Osteocyte (in vitro differentiated cells): Measurements from ENCODE around the gene BBIP1. TPM values are rescaled to one million over a fixed set of nuclear protein-coding genes. Genes with fewer than 3 reads are reported as not detected.
"Not testable (repeated sequence)": the region's sequence is repeated elsewhere in the genome, so short reads cannot be mapped to it uniquely, and the experiment has no call there.

Source experiments
- DNase-seq: peaks from one replicate; pipeline ENCODE4 v3.0.0; 2021; ENCODE audit warnings: mixed read lengths; ENCODE audit not compliant: unreplicated experiment; ENCODE audit errors: extremely low spot score
- H3K27ac Mint-ChIP-seq: one replicate; pipeline ENCODE4 v1.8.0; 2021; ENCODE audit warnings: mild to moderate bottlenecking, mixed read lengths; ENCODE audit not compliant: unreplicated experiment
- H3K27me3 Mint-ChIP-seq: one replicate; pipeline ENCODE4 v1.8.0; 2021; ENCODE audit warnings: mixed read lengths; ENCODE audit not compliant: unreplicated experiment
- H3K36me3 Mint-ChIP-seq: one replicate; pipeline ENCODE4 v1.8.0; 2021; ENCODE audit warnings: mixed read lengths; ENCODE audit not compliant: unreplicated experiment
- H3K4me1 Mint-ChIP-seq: one replicate; pipeline ENCODE4 v1.8.0; 2021; ENCODE audit warnings: mixed read lengths; ENCODE audit not compliant: unreplicated experiment
- H3K4me3 Mint-ChIP-seq: one replicate; pipeline ENCODE4 v1.8.0; 2021; ENCODE audit warnings: mild to moderate bottlenecking, moderate library complexity, mixed read lengths; ENCODE audit not compliant: unreplicated experiment
- H3K9me3 Mint-ChIP-seq: one replicate; pipeline ENCODE4 v1.8.0; 2021; ENCODE audit warnings: mixed read lengths; ENCODE audit not compliant: unreplicated experiment
- CTCF ChIP-seq: fragments of 200-600 bp; sonication (generic); IDR thresholded peaks from 2 replicates; pipeline ENCODE4 v1.5.0; 2021; ENCODE audit warnings: antibody characterized with exemption, mild to moderate bottlenecking, moderate library complexity
- total RNA-seq: library from RNA; stranded (reverse); gene quantifications from 2 replicates; pipeline ENCODE4 v1.2.1, GENCODE V29; 2021

The BBIP1 gene
- total RNA-seq, 1 donor from 2014 or later, result 39.5 TPM

GRCh38 chr10:110867807-110868465, 51.0 kb downstream of the BBIP1 start:
- Mint-ChIP-seq H3K4me3 (no peak overlapping the region), H3K9me3 (no peaks in the 10 kb centered on the region), H3K27ac (peak overlapping the region; percentile 42), H3K36me3 (no peaks in the 10 kb centered on the region), H3K4me1 (peaks cover 50% of the 10 kb centered on the region), H3K27me3 (no peaks in the 10 kb centered on the region)
- TF ChIP-seq CTCF, result no peak
- DNase-seq, result no peak

GRCh38 chr10:110867011-110867806, 51.8 kb downstream of the BBIP1 start:
- Mint-ChIP-seq H3K27ac (peak overlapping the region; percentile 42), H3K4me1 (peaks cover 50% of the 10 kb centered on the region)
- not testable (repeated sequence) for H3K27me3 Mint-ChIP-seq, DNase-seq, H3K36me3 Mint-ChIP-seq, H3K4me3 Mint-ChIP-seq, H3K9me3 Mint-ChIP-seq

- Mint-ChIP-seq H3K4me1 (peaks cover 45% of the 10 kb centered on the region), H3K4me3 (no peak overlapping the region), H3K27ac (peak overlapping the region; percentile 83), H3K36me3 (no peaks in the 10 kb centered on the region), H3K9me3 (no peaks in the 10 kb centered on the region), H3K27me3 (no peaks in the 10 kb centered on the region)
- DNase-seq, result no peak
- no peak for TF ChIP-seq CTCF
These were observed 53.0 kb downstream of the BBIP1 start for GRCh38 chr10:110865809-110866482.

- peak overlapping the region; percentile 83 for H3K27ac Mint-ChIP-seq
- DNase-seq, result no peak
- TF ChIP-seq CTCF, result no peak
- peaks cover 45% of the 10 kb centered on the region for H3K4me1 Mint-ChIP-seq
- no peak overlapping the region for H3K4me3 Mint-ChIP-seq
- no peaks in the 10 kb centered on the region for H3K27me3 Mint-ChIP-seq
- no peaks in the 10 kb centered on the region for H3K9me3 Mint-ChIP-seq
- H3K36me3 Mint-ChIP-seq, result no peaks in the 10 kb centered on the region
These were observed 53.7 kb downstream of the BBIP1 start for GRCh38 chr10:110865186-110865808.

GRCh38 chr10:110864662-110865140, 54.3 kb downstream of the BBIP1 start:
- Mint-ChIP-seq H3K4me3 (peak overlapping the region; percentile 39), H3K27me3 (no peaks in the 10 kb centered on the region), H3K27ac (peak overlapping the region; percentile 83), H3K36me3 (no peaks in the 10 kb centered on the region), H3K9me3 (no peaks in the 10 kb centered on the region), H3K4me1 (peaks cover 51% of the 10 kb centered on the region)
- no peak for DNase-seq
- TF ChIP-seq CTCF, result no peak
